SK-N-SH (cell line): ENCODE measurements around the gene PGAM2. TPM values are rescaled to one million over a fixed set of nuclear protein-coding genes. Genes with fewer than 3 reads are reported as not detected.
"Not testable (repeated sequence)": the region's sequence is repeated elsewhere in the genome, so short reads cannot be mapped to it uniquely, and the experiment has no call there.

ENCODE experiments used
- CTCF ChIA-PET: fragments of 300-600, 350-600 bp; formaldehyde crosslinking; extraction: SDS; loops from one replicate; lab custom pipeline; 2021; lab: Yijun Ruan, JAX
- POLR2A ChIA-PET: fragments of 350-600 bp; sonication (Branson Sonifier 250); formaldehyde crosslinking; extraction: SDS; loops from one replicate; lab custom pipeline; 2020; ENCODE audit warnings: antibody characterized with exemption, inconsistent platforms; lab: Yijun Ruan, JAX
- DNase-seq: peaks from one replicate; pipeline ENCODE4 v3.0.0; 2012
- H2AFZ ChIP-seq: fragments of 200-600 bp; sonication (generic); 2 replicates; pipeline ENCODE4 v1.8.1; 2016; ENCODE audit warnings: antibody characterized with exemption, mild to moderate bottlenecking, low read depth
- H3F3A ChIP-seq: fragments of 200-600 bp; sonication (generic); replicated peaks from 2 replicates; pipeline ENCODE3; 2016; ENCODE audit warnings: antibody characterized with exemption, mild to moderate bottlenecking; ENCODE audit not compliant: insufficient read depth
- H3K27ac ChIP-seq, 2 experiments: fragments of 200-500 bp in 1 of 2; fragments of 200-600 bp in 1 of 2; sonication (Bioruptor generic) in 1 of 2; sonication (generic), shearing (Covaris generic) in 1 of 2; 2 replicates each; pipeline versions ENCODE4 v1.5.1 to v1.6.1; 2014 to 2016; ENCODE audit warnings: low read depth in 2 of 2, inconsistent platforms in 1 of 2, low read length in 1 of 2, mild to moderate bottlenecking in 1 of 2, mixed read lengths in 1 of 2
- H3K27me3 ChIP-seq: fragments of 200-600 bp; sonication (generic), shearing (Covaris generic); 2 replicates; pipeline ENCODE4 v1.6.1; 2016; ENCODE audit warnings: mixed run types; ENCODE audit not compliant: insufficient read depth
- H3K36me3 ChIP-seq, 2 experiments: fragments of 200-500 bp in 1 of 2; fragments of 200-600 bp in 1 of 2; sonication (Bioruptor generic) in 1 of 2; sonication (generic) in 1 of 2; replicated peaks in 1 of 2; 2 replicates each; pipeline versions ENCODE3 to v1.5.1; 2014 to 2016; ENCODE audit warnings: low read length in 1 of 2, mild to moderate bottlenecking in 1 of 2; ENCODE audit not compliant: insufficient read depth in 2 of 2, control insufficient read depth in 1 of 2
- H3K4me1 ChIP-seq, 2 experiments: fragments of 200-500 bp in 1 of 2; fragments of 200-600 bp in 1 of 2; sonication (Bioruptor generic) in 1 of 2; sonication (generic), shearing (Covaris generic) in 1 of 2; 2 replicates each; pipeline versions ENCODE4 v1.5.1 to v1.6.1; 2014 to 2016; ENCODE audit warnings: low read depth in 1 of 2, low read length in 1 of 2, mixed run types in 1 of 2; ENCODE audit not compliant: insufficient read depth in 2 of 2, control insufficient read depth in 1 of 2
- H3K4me2 ChIP-seq: fragments of 200-600 bp; sonication (generic), shearing (Covaris generic); 2 replicates; pipeline ENCODE4 v1.6.1; 2017; ENCODE audit warnings: mixed run types
- H3K4me3 ChIP-seq, 2 experiments: fragments of 200-500 bp in 1 of 2; fragments of 200-600 bp in 1 of 2; sonication (Bioruptor generic) in 1 of 2; sonication (generic), shearing (Covaris generic) in 1 of 2; 2 replicates each; pipeline versions ENCODE4 v1.5.1 to v1.8.1; 2014 to 2016; ENCODE audit warnings: low read depth in 2 of 2, inconsistent platforms in 1 of 2, low read length in 1 of 2, mild to moderate bottlenecking in 1 of 2, mixed read lengths in 1 of 2, moderate library complexity in 1 of 2
- H3K79me2 ChIP-seq: fragments of 200-600 bp; sonication (generic); 2 replicates; pipeline ENCODE4 v1.8.1; 2017; ENCODE audit warnings: mild to moderate bottlenecking; ENCODE audit not compliant: insufficient read depth
- H3K9ac ChIP-seq: fragments of 200-600 bp; sonication (generic); 2 replicates; pipeline ENCODE4 v1.6.1; 2017; ENCODE audit warnings: mixed run types
- H3K9me2 ChIP-seq: fragments of 200-600 bp; sonication (generic); 2 replicates; pipeline ENCODE4 v1.6.1; 2017; ENCODE audit warnings: mixed run types
- H3K9me3 ChIP-seq: fragments of 200-600 bp; sonication (generic); 2 replicates; pipeline ENCODE4 v1.6.1; 2017; ENCODE audit warnings: mixed run types, mild to moderate bottlenecking, moderate library complexity
- H4K20me1 ChIP-seq: fragments of 200-600 bp; sonication (generic); 2 replicates; pipeline ENCODE4 v1.6.1; 2017; ENCODE audit warnings: mild to moderate bottlenecking, mixed run types; ENCODE audit not compliant: insufficient read depth
- MXI1 ChIP-seq: IDR thresholded peaks from 2 replicates; pipeline ENCODE4 v1.6.1; 2012; ENCODE audit warnings: mild to moderate bottlenecking, low read depth, low read length, improper control_type of control experiment
- SIN3A ChIP-seq: IDR thresholded peaks from 2 replicates; pipeline ENCODE4 v1.6.1; 2012; ENCODE audit warnings: low read depth, mild to moderate bottlenecking, low read length, moderate library complexity, borderline replicate concordance
- TCF12 ChIP-seq: IDR thresholded peaks from 2 replicates; pipeline ENCODE4 v1.4.0; 2012
- WGBS: methylation state at CpG from one replicate; pipeline ENCODE4 v1.1.6; 2017; ENCODE audit warnings: low lambda C conversion rate; 5-methylcytosine and 5-hydroxymethylcytosine counted together
- polyA plus RNA-seq, 3 experiments: library from polyadenylated mRNA; depleted of rRNA; stranded (reverse); fragments of >200 nt; gene quantifications; 2 replicates each; pipeline ENCODE4 v1.2.3, GENCODE V29; 2012
- TF ChIP-seq, protein P1 (sequence below): IDR thresholded peaks from 2 replicates; pipeline ENCODE4; 2012

The PGAM2 gene
- polyA plus RNA-seq, 1 of the 3 experiments (the other 2 are of a cell fraction) = 0.79 TPM

- POLR2A ChIA-PET = interaction anchor here (1.4 kb wide), 1 partner anchor 21 kb away, joined by 4 read pairs; no protein-coding TSS in a partner anchor
- H3K4me1 ChIP-seq, H3K9me3 ChIP-seq, H3K9me2 ChIP-seq, H3K27me3 ChIP-seq, H3K4me2 ChIP-seq, H3K27ac ChIP-seq, H2AFZ ChIP-seq, H4K20me1 ChIP-seq, H3K36me3 ChIP-seq, CTCF ChIA-PET, H3F3A ChIP-seq, H3K9ac ChIP-seq, DNase-seq: not testable (repeated sequence)
- 8% methylated on average over 24 of the region's 46 CpGs for WGBS
- peak overlapping the region in 1 of 2 experiments; percentile 6; a peak in 1 of 4 replicates for H3K4me3 ChIP-seq
- H3K79me2 ChIP-seq = peaks cover 10% of the 10 kb centered on the region
Observed at GRCh38 chr7:44040493-44040891, 24.9 kb downstream of the PGAM2 start.

- H3K4me1 ChIP-seq, H3K9ac ChIP-seq, H3K27me3 ChIP-seq, POLR2A ChIA-PET, H4K20me1 ChIP-seq, H3F3A ChIP-seq, H3K9me3 ChIP-seq, H3K4me3 ChIP-seq, DNase-seq, H3K36me3 ChIP-seq, H3K9me2 ChIP-seq, CTCF ChIA-PET, H3K27ac ChIP-seq, H3K4me2 ChIP-seq, H2AFZ ChIP-seq, H3K79me2 ChIP-seq: not testable (repeated sequence)
- 85% methylated on average over 4 of the region's 40 CpGs for WGBS
Observed at GRCh38 chr7:44039800-44040492, 25.4 kb downstream of the PGAM2 start.

- H3K4me1 ChIP-seq, H4K20me1 ChIP-seq, H3K27ac ChIP-seq, H3K9me3 ChIP-seq, H3K9ac ChIP-seq, H3K9me2 ChIP-seq, H3K36me3 ChIP-seq, H3F3A ChIP-seq, CTCF ChIA-PET, POLR2A ChIA-PET, H3K79me2 ChIP-seq, H2AFZ ChIP-seq, H3K27me3 ChIP-seq: not testable (repeated sequence)
- Histone ChIP-seq H3K4me2 (peak overlapping the region; percentile 51; the same call in 1 of the 2 replicates), H3K4me3 (peak overlapping the region in 1 of 2 experiments; percentile 25; a peak in 3 of 4 replicates)
- TF ChIP-seq MXI1 (peak; percentile 70; the same call in 1 of the 2 replicates), SIN3A (0 out of 2 replicates have a peak, but pooled peaks have one; percentile 71), TCF12 (peak; percentile 56; the same call in 1 of the 2 replicates)
- TF ChIP-seq, protein P1, sequence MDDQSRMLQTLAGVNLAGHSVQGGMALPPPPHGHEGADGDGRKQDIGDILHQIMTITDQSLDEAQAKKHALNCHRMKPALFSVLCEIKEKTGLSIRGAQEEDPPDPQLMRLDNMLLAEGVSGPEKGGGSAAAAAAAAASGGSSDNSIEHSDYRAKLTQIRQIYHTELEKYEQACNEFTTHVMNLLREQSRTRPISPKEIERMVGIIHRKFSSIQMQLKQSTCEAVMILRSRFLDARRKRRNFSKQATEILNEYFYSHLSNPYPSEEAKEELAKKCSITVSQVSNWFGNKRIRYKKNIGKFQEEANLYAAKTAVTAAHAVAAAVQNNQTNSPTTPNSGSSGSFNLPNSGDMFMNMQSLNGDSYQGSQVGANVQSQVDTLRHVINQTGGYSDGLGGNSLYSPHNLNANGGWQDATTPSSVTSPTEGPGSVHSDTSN = peak; percentile 37
- DNase-seq = peak; percentile 89
- 20% methylated on average over 11 of the region's 26 CpGs for WGBS
Observed at GRCh38 chr7:44038961-44039558, 26.3 kb downstream of the PGAM2 start.

DNA sequence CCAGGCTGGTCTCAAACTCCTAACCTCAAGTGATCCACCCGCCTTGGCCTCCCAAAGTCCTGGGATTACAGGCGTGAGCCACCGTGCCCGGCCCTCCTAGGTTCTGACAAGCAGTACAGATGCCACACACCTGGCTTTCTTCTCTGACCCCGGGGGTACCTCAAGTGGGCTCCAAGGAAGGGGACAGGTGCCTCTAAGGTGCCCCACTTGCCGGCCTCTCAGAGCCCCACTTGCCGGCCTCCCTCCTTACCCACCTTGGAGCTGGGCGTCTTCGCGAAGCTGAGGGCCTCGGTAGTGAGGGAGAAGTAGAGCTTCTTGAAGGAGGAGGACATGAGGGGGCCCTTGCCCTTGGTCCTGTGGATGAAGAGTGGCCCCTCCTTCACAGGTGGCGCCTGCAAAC, 26.8 kb downstream of the PGAM2 start:
- H2AFZ ChIP-seq, CTCF ChIA-PET, H3K4me2 ChIP-seq, H3K9me3 ChIP-seq, H3K4me3 ChIP-seq, H3K9ac ChIP-seq, H4K20me1 ChIP-seq, H3K27me3 ChIP-seq, DNase-seq, H3K27ac ChIP-seq, H3K36me3 ChIP-seq, POLR2A ChIA-PET, H3K9me2 ChIP-seq, H3K4me1 ChIP-seq, H3K79me2 ChIP-seq, H3F3A ChIP-seq: not testable (repeated sequence)
- 78% methylated on average over 5 of the region's 12 CpGs for WGBS

DNA sequence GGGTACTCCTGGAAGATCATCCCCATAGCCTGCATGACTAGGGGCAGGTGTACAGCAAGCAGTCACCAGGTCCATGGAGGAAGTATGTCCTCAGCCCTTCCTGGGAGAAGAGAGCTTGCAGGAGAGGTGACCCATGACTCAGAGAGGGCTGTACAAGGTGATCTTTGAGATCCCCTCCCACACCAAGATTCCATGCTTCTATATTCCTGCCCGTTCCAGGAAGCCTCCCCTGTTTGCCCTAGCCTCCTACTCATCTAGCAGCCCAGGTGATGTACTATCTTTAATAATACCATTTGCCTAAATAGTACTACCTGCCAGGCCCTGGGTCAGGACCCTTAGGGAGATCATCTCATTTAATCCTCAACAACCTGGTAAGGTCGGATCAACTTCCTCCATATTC, 27.4 kb downstream of the PGAM2 start:
- 69% methylated on average over 2 of the region's 2 CpGs for WGBS
- H3K27me3 ChIP-seq, H3K9me2 ChIP-seq, H3K4me3 ChIP-seq, H3K4me2 ChIP-seq, H3K27ac ChIP-seq, H3K9ac ChIP-seq, POLR2A ChIA-PET, H3F3A ChIP-seq, H3K9me3 ChIP-seq, CTCF ChIA-PET, DNase-seq, H3K79me2 ChIP-seq, H4K20me1 ChIP-seq, H3K4me1 ChIP-seq, H2AFZ ChIP-seq, H3K36me3 ChIP-seq: not testable (repeated sequence)
